ENCODE data around the gene SCN5A.

The SCN5A gene

DNA sequence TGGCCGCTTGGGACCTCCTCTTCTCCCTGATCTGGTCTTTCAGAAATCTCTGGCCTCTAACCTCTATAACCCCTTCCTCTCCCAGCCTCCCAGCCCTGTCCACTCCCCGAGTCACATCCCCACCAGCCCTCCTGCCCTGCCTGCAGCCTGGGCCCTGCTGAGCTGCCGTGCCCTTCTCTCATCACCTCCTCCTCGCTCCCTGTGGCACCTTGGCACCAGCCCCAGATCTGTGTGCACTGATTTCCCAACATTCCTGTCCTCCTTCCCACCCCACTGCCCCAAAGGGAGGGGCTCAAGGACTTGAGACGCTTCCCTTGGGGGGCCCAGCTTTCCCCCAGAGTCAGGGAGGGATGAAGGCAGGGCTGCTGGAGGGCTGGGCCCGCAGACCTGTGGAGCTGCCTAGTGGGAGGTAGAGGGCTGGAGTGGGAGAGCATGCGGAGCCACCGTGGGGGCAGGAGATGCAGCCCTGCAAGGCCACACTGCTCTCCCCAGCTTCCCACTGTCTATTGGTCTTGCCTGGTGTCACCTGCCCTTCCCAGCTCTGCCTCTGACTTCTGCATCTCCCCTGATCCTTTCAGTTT, 110.6 kb downstream of the SCN5A start:
- H3K4me3 Mint-ChIP-seq = no peak overlapping the region
- H3K36me3 Mint-ChIP-seq (ENCODE audit: low read depth) = peaks cover 32% of the 10 kb centered on the region
- no peaks in the 10 kb centered on the region for H3K27me3 Mint-ChIP-seq (ENCODE audit: low read depth)
- TF ChIP-seq, protein P1, sequence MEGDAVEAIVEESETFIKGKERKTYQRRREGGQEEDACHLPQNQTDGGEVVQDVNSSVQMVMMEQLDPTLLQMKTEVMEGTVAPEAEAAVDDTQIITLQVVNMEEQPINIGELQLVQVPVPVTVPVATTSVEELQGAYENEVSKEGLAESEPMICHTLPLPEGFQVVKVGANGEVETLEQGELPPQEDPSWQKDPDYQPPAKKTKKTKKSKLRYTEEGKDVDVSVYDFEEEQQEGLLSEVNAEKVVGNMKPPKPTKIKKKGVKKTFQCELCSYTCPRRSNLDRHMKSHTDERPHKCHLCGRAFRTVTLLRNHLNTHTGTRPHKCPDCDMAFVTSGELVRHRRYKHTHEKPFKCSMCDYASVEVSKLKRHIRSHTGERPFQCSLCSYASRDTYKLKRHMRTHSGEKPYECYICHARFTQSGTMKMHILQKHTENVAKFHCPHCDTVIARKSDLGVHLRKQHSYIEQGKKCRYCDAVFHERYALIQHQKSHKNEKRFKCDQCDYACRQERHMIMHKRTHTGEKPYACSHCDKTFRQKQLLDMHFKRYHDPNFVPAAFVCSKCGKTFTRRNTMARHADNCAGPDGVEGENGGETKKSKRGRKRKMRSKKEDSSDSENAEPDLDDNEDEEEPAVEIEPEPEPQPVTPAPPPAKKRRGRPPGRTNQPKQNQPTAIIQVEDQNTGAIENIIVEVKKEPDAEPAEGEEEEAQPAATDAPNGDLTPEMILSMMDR (IDR thresholded peaks at IDR 0.05; ENCODE audit: unreplicated experiment in 3 of 3) = no peak
- H3K27ac Mint-ChIP-seq = no peak overlapping the region
- H3K9me3 Mint-ChIP-seq = peaks cover 10% of the 10 kb centered on the region
- peaks cover 11% of the 10 kb centered on the region for H3K4me1 Mint-ChIP-seq

DNA sequence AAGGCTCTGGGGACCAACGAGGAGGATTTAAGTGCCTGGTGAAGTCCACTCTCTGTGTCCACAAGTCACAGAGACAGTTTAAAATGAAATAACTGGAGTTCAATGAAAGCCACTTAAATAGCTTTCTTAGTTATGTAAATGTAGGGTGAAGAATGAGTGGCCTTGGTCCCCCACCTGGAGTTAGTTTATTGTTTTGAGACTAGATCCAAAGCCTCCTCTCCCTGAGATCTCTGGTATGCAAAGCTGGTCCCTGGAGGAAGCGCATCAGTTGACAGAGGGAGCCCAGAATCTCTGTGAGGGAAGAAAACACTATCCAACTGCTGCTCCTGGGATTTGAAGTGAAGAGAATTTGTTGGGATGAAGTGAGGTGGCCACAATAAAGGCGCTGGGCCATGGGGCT, 112.8 kb downstream of the SCN5A start:
- H3K27ac Mint-ChIP-seq = no peak overlapping the region
- peaks cover 35% of the 10 kb centered on the region for H3K36me3 Mint-ChIP-seq (ENCODE audit: low read depth)
- no peaks in the 10 kb centered on the region for H3K27me3 Mint-ChIP-seq (ENCODE audit: low read depth)
- TF ChIP-seq, protein P1 (IDR thresholded peaks at IDR 0.05; ENCODE audit: unreplicated experiment in 3 of 3) = no peak
- peaks cover 10% of the 10 kb centered on the region for H3K9me3 Mint-ChIP-seq
- no peak overlapping the region for H3K4me3 Mint-ChIP-seq
- peaks cover 5% of the 10 kb centered on the region for H3K4me1 Mint-ChIP-seq

DNA sequence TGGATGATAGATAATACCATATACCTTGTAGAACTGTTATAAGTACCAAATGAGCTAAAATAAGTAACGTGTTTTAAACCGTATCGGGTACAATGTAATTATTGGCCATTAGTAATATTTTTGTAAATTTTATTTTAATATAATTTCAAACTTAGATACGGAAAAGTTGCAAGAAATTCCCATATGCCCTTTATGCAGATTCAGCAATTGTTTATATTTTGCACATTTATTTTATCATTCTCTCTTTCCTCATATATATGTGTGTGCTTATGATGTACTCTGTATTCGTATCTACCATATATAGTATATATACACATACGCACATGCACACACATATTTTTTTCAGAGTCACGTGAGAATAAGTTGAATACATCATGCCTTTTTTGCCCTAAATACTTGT, 114.9 kb downstream of the SCN5A start:
- Mint-ChIP-seq H3K4me3 (no peak overlapping the region), H3K27ac (no peak overlapping the region), H3K36me3 (ENCODE audit: low read depth) (peaks cover 42% of the 10 kb centered on the region), H3K9me3 (peaks cover 10% of the 10 kb centered on the region), H3K27me3 (ENCODE audit: low read depth) (no peaks in the 10 kb centered on the region), H3K4me1 (no peaks in the 10 kb centered on the region)
- TF ChIP-seq, protein P1 (IDR thresholded peaks at IDR 0.05; ENCODE audit: unreplicated experiment in 3 of 3) = no peak

DNA sequence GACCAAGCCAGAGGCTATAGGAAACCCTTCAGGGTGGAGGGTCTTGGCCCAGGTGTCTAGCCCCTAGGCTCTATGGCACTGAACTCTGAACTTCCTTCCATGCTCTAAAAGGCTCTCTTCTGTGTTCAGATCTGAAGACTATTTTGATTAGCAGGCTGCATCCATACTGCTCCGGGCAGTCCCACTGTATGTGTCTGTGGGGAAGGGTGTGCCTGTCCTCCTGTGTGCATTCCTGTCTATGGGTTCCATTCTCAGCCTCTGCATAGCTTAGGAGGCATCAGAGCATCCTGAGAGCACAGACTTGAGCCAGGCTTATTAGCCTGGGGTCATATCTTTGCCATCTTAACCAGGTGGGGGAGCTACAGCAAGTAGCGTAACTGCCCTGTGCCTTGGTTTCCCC, 115.3 kb downstream of the SCN5A start:
- Mint-ChIP-seq H3K4me3 (no peak overlapping the region), H3K9me3 (peaks cover 10% of the 10 kb centered on the region), H3K27me3 (ENCODE audit: low read depth) (no peaks in the 10 kb centered on the region), H3K4me1 (no peaks in the 10 kb centered on the region), H3K36me3 (ENCODE audit: low read depth) (peaks cover 43% of the 10 kb centered on the region), H3K27ac (no peak overlapping the region)
- TF ChIP-seq, protein P1 (IDR thresholded peaks at IDR 0.05; ENCODE audit: unreplicated experiment in 3 of 3) = no peak

DNA sequence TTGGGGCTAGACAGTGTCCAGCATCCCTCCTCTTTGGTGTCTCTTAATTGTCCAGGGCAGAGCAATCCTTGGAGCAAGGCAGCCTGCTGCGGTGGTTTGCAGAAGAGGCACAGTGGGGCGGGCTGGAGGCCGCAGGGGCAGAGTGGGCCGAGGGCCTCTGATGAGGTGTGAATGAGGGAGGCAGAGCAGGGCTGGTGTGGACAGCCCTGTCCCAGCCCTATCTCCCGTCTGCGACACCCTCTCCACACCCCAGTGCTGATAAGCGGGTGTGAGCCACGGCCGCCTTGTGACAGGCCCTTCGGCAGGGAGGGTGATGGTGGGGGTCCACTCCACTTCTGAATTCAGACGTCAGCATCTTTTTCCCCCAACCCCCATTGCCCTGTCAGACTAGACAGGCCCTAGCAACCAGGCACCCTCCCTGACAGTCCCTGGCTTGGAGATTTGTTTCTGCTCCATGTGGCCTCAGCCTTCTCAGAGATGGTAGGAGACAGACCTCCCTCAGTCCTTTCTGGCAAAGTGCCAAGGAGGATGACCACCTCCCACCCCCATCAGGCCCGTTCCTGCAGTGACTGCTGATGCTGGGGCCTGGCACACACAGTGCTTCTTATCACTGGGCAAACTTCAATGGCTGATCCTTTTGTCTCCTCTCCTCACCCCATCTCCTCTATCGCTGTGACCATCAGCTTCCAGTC, 116.1 kb downstream of the SCN5A start:
- Mint-ChIP-seq H3K27me3 (ENCODE audit: low read depth) (no peaks in the 10 kb centered on the region), H3K9me3 (peaks cover 10% of the 10 kb centered on the region), H3K4me1 (no peaks in the 10 kb centered on the region), H3K36me3 (ENCODE audit: low read depth) (peaks cover 43% of the 10 kb centered on the region), H3K4me3 (no peak overlapping the region), H3K27ac (no peak overlapping the region)
- TF ChIP-seq, protein P1 (IDR thresholded peaks at IDR 0.05; ENCODE audit: unreplicated experiment in 3 of 3) = no peak

DNA sequence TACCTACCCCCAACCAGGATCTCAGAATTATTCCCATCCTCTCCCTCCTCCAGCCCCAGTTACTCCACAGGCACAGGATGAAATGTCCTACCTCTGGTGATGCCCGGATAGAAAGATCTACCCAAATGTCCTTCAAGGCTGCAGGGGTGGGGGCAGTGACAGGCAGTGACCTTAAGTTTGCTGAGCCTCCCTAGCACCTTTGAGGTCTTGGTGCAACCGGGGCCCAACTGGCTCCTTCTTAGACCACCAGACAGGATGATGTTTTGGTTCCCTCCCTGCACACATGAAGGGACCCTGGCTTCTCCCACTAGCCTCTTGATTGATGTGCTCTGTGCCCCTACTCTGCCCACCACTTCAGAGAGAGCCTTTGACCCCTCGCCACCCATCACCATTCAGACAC, 117.0 kb downstream of the SCN5A start:
- H3K36me3 Mint-ChIP-seq (ENCODE audit: low read depth) = peaks cover 48% of the 10 kb centered on the region
- no peak overlapping the region for H3K4me3 Mint-ChIP-seq
- no peaks in the 10 kb centered on the region for H3K27me3 Mint-ChIP-seq (ENCODE audit: low read depth)
- H3K9me3 Mint-ChIP-seq = peaks cover 10% of the 10 kb centered on the region
- TF ChIP-seq, protein P1 (IDR thresholded peaks at IDR 0.05; ENCODE audit: unreplicated experiment in 3 of 3) = no peak
- H3K27ac Mint-ChIP-seq = no peak overlapping the region
- no peaks in the 10 kb centered on the region for H3K4me1 Mint-ChIP-seq

All from nephron (organoid).